ENCODE data around the gene TMEM181. TPM values are rescaled to one million over a fixed set of nuclear protein-coding genes. Genes with fewer than 3 reads are reported as not detected.

TMEM181 gene
- total RNA-seq, 1 donor from 2014 or later = 31.0 TPM

DNA sequence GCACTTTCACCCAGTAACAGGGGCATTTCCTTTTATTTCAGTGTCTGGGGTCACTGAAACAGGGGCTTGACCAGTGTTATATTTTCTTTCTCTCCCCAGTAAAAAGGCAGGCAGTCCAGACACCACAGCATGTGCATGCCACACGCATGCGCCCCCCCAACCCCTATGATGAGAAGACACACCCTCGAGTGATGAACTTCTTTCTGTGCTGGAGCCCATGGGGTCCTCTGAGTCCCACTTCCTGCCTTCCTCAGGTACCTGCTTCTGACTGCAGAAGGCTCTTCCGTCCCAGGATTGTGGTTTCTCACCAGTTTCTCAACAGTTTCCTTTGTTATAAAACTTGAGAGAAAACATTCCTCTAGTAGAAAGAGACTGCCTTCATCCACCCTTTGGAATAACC lies 45.7 kb upstream of the TMEM181 start:
- Histone ChIP-seq H3K4me2 (ENCODE audit: low read length) (no peak overlapping the region), H3K79me2 (ENCODE audit: insufficient read depth, low read length) (no peaks in the 10 kb centered on the region), H3K9me3 (ENCODE audit: insufficient read depth, low read depth, low read length) (no peaks in the 10 kb centered on the region), H2AFZ (ENCODE audit: low read depth, low read length) (no peak overlapping the region), H3K27ac (ENCODE audit: low read depth, low read length) (no peak overlapping the region), H3K4me3 (ENCODE audit: insufficient read depth, low read depth, low read length) (no peak overlapping the region), H3K36me3 (ENCODE audit: insufficient read depth, low read length) (no peaks in the 10 kb centered on the region), H3K9ac (ENCODE audit: low read length) (no peak overlapping the region), H4K20me1 (ENCODE audit: insufficient read depth, low read length) (no peaks in the 10 kb centered on the region), H3K4me1 (ENCODE audit: insufficient read depth, low read length) (peaks cover 11% of the 10 kb centered on the region), H3K27me3 (ENCODE audit: insufficient read depth, low read length) (no peaks in the 10 kb centered on the region)
- DNase-seq (ENCODE audit: low read depth) (no peak), FAIRE-seq (no peak)
- H3K27me3 Mint-ChIP-seq (ENCODE audit: low read depth, unreplicated experiment) = peaks cover 9% of the 10 kb centered on the region
- TF ChIP-seq, protein P1, sequence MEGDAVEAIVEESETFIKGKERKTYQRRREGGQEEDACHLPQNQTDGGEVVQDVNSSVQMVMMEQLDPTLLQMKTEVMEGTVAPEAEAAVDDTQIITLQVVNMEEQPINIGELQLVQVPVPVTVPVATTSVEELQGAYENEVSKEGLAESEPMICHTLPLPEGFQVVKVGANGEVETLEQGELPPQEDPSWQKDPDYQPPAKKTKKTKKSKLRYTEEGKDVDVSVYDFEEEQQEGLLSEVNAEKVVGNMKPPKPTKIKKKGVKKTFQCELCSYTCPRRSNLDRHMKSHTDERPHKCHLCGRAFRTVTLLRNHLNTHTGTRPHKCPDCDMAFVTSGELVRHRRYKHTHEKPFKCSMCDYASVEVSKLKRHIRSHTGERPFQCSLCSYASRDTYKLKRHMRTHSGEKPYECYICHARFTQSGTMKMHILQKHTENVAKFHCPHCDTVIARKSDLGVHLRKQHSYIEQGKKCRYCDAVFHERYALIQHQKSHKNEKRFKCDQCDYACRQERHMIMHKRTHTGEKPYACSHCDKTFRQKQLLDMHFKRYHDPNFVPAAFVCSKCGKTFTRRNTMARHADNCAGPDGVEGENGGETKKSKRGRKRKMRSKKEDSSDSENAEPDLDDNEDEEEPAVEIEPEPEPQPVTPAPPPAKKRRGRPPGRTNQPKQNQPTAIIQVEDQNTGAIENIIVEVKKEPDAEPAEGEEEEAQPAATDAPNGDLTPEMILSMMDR (IDR thresholded peaks at IDR 0.05; ENCODE audit: insufficient read depth, low read depth, low read length) = no peak
- no peak for TF ChIP-seq EZH2 (IDR thresholded peaks at IDR 0.05; ENCODE audit: insufficient read depth, low read length)
- H3K4me3 Mint-ChIP-seq (ENCODE audit: unreplicated experiment) = no peak overlapping the region
- peaks cover 6% of the 10 kb centered on the region for H3K9me3 Mint-ChIP-seq (ENCODE audit: unreplicated experiment)
- H3K27ac Mint-ChIP-seq (ENCODE audit: unreplicated experiment) = no peak overlapping the region
- peaks cover 16% of the 10 kb centered on the region for H3K36me3 Mint-ChIP-seq (ENCODE audit: low read depth, unreplicated experiment)
- H3K4me1 Mint-ChIP-seq (ENCODE audit: low read depth, unreplicated experiment) = peaks cover 10% of the 10 kb centered on the region

DNA sequence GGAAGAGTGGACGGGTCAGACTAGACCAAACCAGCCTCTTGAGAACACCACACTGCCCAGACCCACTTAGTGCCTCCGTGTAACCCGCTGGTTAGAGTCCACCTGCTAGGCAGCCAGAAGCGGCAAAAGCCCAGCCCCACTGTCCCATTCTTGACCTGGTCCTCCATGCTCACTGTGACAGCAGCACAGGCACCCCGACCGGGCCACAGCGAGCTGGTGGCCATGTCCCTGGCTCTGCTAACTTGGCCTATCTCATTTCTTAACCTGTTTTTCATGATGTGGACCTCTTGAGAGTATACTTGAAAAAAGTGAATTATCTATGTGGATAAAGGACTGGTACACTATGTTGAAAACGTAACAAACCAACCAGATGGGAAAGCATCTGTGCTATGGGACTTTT lies 44.9 kb upstream of the TMEM181 start:
- peaks cover 6% of the 10 kb centered on the region for H3K9me3 Mint-ChIP-seq (ENCODE audit: unreplicated experiment)
- Histone ChIP-seq H3K9me3 (ENCODE audit: insufficient read depth, low read depth, low read length) (no peaks in the 10 kb centered on the region), H3K27me3 (ENCODE audit: insufficient read depth, low read length) (no peaks in the 10 kb centered on the region), H3K4me2 (ENCODE audit: low read length) (no peak overlapping the region), H3K27ac (ENCODE audit: low read depth, low read length) (no peak overlapping the region), H3K4me1 (ENCODE audit: insufficient read depth, low read length) (peaks cover 11% of the 10 kb centered on the region), H3K4me3 (ENCODE audit: insufficient read depth, low read depth, low read length) (no peak overlapping the region), H3K79me2 (ENCODE audit: insufficient read depth, low read length) (no peaks in the 10 kb centered on the region), H4K20me1 (ENCODE audit: insufficient read depth, low read length) (no peaks in the 10 kb centered on the region), H2AFZ (ENCODE audit: low read depth, low read length) (no peak overlapping the region), H3K36me3 (ENCODE audit: insufficient read depth, low read length) (no peaks in the 10 kb centered on the region), H3K9ac (ENCODE audit: low read length) (no peak overlapping the region)
- FAIRE-seq = no peak
- no peak overlapping the region for H3K4me3 Mint-ChIP-seq (ENCODE audit: unreplicated experiment)
- DNase-seq (ENCODE audit: low read depth) = no peak
- H3K36me3 Mint-ChIP-seq (ENCODE audit: low read depth, unreplicated experiment) = peaks cover 16% of the 10 kb centered on the region
- H3K4me1 Mint-ChIP-seq (ENCODE audit: low read depth, unreplicated experiment) = peaks cover 10% of the 10 kb centered on the region
- TF ChIP-seq, protein P1 (IDR thresholded peaks at IDR 0.05; ENCODE audit: insufficient read depth, low read depth, low read length) = no peak
- no peak for TF ChIP-seq EZH2 (IDR thresholded peaks at IDR 0.05; ENCODE audit: insufficient read depth, low read length)
- H3K27me3 Mint-ChIP-seq (ENCODE audit: low read depth, unreplicated experiment) = peaks cover 9% of the 10 kb centered on the region
- H3K27ac Mint-ChIP-seq (ENCODE audit: unreplicated experiment) = no peak overlapping the region

DNA sequence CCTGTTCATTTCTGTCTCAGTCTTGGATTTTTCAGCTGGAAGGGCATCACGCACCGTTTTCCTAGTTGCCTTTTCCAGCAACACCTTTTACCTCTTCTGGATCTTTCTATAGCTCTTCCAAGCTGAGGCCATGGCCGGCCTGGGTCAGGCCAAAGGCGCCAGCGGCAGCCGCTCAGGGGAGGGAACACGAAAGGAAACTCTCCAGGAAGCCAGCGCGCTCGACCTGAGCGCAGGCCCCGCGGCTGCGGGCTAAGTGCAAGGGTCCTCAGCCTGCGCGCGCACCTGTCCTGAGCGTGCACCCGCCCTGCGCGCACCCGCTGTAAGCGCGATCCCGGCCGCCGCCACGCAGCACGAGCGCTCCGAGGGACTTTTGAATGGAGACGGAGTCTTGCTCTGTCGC lies 43.8 kb upstream of the TMEM181 start:
- H3K79me2 ChIP-seq (ENCODE audit: insufficient read depth, low read length) = no peaks in the 10 kb centered on the region
- DNase-seq (ENCODE audit: low read depth) = no peak
- peaks cover 9% of the 10 kb centered on the region for H3K27me3 Mint-ChIP-seq (ENCODE audit: low read depth, unreplicated experiment)

More for the DNA sequence above, 43.8 kb upstream of the TMEM181 start:
- Histone ChIP-seq H4K20me1 (ENCODE audit: insufficient read depth, low read length) (no peaks in the 10 kb centered on the region), H3K4me3 (ENCODE audit: insufficient read depth, low read depth, low read length) (no peak overlapping the region), H2AFZ (ENCODE audit: low read depth, low read length) (no peak overlapping the region), H3K27me3 (ENCODE audit: insufficient read depth, low read length) (no peaks in the 10 kb centered on the region), H3K36me3 (ENCODE audit: insufficient read depth, low read length) (no peaks in the 10 kb centered on the region), H3K9me3 (ENCODE audit: insufficient read depth, low read depth, low read length) (no peaks in the 10 kb centered on the region), H3K9ac (ENCODE audit: low read length) (no peak overlapping the region), H3K4me1 (ENCODE audit: insufficient read depth, low read length) (peaks cover 11% of the 10 kb centered on the region), H3K4me2 (ENCODE audit: low read length) (peak overlapping the region; percentile 33), H3K27ac (ENCODE audit: low read depth, low read length) (no peak overlapping the region)
- Mint-ChIP-seq H3K27ac (ENCODE audit: unreplicated experiment) (no peak overlapping the region), H3K4me3 (ENCODE audit: unreplicated experiment) (no peak overlapping the region), H3K36me3 (ENCODE audit: low read depth, unreplicated experiment) (peaks cover 16% of the 10 kb centered on the region), H3K9me3 (ENCODE audit: unreplicated experiment) (peaks cover 6% of the 10 kb centered on the region), H3K4me1 (ENCODE audit: low read depth, unreplicated experiment) (peaks cover 10% of the 10 kb centered on the region)
- FAIRE-seq = no peak
- TF ChIP-seq EZH2 (IDR thresholded peaks at IDR 0.05; ENCODE audit: insufficient read depth, low read length) = no peak
- TF ChIP-seq, protein P1 (IDR thresholded peaks at IDR 0.05; ENCODE audit: insufficient read depth, low read depth, low read length) = no peak
